ENCODE results near the gene FGR.
"Not testable (repeated sequence)": the region's sequence is repeated elsewhere in the genome, so short reads cannot be mapped to it uniquely, and the experiment has no call there.

Gene FGR

GRCh38 chr1:27634985-27635367 is at the start of gene FGR:
Gene FGR, minus strand, starts transcription at chr1:27635185. Its CDS starts 11,269 bp downstream, at chr1:27623916.
- Histone ChIP-seq H3K4me3 (peak within 1 kb of the TSS; percentile 68), H3K27ac (peak within 1 kb of the TSS; percentile 41 to 70)
- TF ChIP-seq CTCF (IDR thresholded peaks at IDR 0.05) = no peak
- no peak for DNase-seq (ENCODE audit: low spot score)

DNA sequence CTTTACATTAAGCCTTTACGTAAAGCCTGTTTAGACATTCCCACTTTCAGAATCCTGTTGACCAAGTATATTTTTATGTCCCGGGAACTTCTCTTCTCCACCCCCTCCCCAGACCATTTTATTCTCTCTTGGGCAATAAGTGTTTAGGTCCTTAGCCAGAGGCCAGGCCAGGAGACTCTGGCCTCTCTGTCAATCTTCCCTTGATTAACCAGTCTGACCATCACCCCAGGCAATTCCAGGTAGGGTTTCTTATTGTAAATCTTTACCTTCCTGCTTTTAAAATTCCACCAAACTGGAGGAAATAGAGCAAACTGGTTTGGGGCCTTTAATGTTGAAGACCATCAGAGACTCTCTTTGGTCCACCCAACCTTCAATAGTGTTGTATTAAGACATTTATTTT is 49.2 kb upstream of the FGR start:
- Histone ChIP-seq H3K27ac (no peak overlapping the region), H3K4me3 (no peak overlapping the region)
- no peak for TF ChIP-seq CTCF (IDR thresholded peaks at IDR 0.05)
- DNase-seq (ENCODE audit: low spot score) = no peak

- no peak for TF ChIP-seq CTCF (IDR thresholded peaks at IDR 0.05)
- no peak for DNase-seq (ENCODE audit: low spot score)
- H3K4me3 ChIP-seq = no peak overlapping the region
- H3K27ac ChIP-seq = no peak overlapping the region
Observed at GRCh38 chr1:27682351-27682944, 47.5 kb upstream of the FGR start.

GRCh38 chr1:27681580-27681979 is 46.6 kb upstream of the FGR start:
- not testable (repeated sequence) for H3K27ac ChIP-seq; DNase-seq (ENCODE audit: low spot score); H3K4me3 ChIP-seq

- H3K4me3 ChIP-seq; DNase-seq (ENCODE audit: low spot score); H3K27ac ChIP-seq: not testable (repeated sequence)
Observed at GRCh38 chr1:27680225-27680791, 45.3 kb upstream of the FGR start.

DNA sequence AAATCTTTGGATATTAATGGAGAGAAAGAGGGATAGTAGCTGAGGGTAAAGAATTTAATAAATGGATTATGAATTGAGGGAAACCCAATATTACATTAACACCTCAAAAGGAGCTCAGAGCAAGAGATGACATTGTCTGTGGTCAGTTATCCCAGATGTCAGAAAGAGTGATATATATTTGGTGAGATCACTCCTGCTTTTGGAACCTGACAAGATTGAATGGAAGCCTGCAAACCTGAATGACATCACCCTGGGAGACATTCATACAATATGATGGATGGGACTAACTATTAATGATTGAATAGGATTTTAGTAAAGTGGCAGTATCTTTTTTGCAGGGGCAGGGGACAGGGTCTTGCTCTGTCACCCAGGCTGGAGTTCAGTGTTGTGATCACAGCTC is 43.8 kb upstream of the FGR start:
- TF ChIP-seq CTCF (IDR thresholded peaks at IDR 0.05) = no peak
- DNase-seq (ENCODE audit: low spot score) = no peak
- H3K4me3 ChIP-seq = no peak overlapping the region
- no peak overlapping the region for H3K27ac ChIP-seq

DNA sequence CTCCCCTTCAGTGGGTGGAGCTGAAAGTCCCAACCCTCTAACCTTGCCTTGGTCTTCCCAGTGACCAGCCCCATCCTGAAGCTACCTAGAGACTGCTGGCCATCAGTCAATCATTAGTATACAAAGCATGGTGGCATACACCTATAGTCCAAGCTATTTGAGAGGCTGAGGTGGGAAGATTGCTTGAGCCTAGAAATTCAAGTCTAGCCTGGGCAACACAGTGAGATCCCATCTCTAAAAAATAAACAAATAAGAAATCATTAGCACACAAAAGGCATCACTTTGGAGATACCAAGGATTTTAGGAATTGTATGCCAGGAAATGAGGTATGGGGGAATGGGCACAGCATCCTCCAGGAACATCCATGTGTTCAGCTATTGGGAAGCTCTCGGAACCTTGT is 41.4 kb upstream of the FGR start:
- Histone ChIP-seq H3K4me3 (no peak overlapping the region), H3K27ac (no peak overlapping the region)
- no peak for DNase-seq (ENCODE audit: low spot score)
- no peak for TF ChIP-seq CTCF (IDR thresholded peaks at IDR 0.05)

DNA sequence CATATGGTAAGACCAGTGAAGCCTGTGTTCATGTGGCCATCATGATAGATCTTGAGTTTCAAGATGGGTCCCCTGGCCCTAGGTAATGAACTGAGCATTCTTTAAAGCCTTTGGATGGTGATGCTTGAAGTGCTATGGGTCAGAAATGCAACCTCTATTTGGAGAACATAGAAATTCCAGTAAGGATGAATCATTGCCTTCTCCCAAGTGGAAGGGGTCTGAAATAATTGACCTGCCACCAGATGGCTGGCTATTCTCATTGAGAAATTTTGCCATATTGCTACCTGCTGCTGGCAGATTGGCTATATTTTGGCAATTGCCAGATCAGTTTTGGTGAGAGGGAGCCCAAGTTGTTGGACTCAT is 37.7 kb upstream of the FGR start:
- Histone ChIP-seq H3K4me3 (peak overlapping the region; percentile 75), H3K27ac (peak overlapping the region; percentile 40 to 96)
- no peak for TF ChIP-seq CTCF (IDR thresholded peaks at IDR 0.05)
- no peak for DNase-seq (ENCODE audit: low spot score)

All from coronary artery (tissue), 2 donors.